PC-3 (cell line): ENCODE measurements around the gene RAB31. TPM values are rescaled to one million over a fixed set of nuclear protein-coding genes. Genes with fewer than 3 reads are reported as not detected.

Experiments
- ATAC-seq: fragments of 200-7000 bp; cut with Tn5 transposase; 2 replicates; pipeline ENCODE4 v1.9.1; 2020; ENCODE audit warnings: mild to moderate bottlenecking, moderate library complexity
- BruUV-seq: library from RNA; stranded (reverse); fragments of 400-500 nt; replicated peaks from 2 replicates; lab custom pipeline; 2021; lab: Mats Ljungman, UMichigan
- CTCF ChIA-PET: fragments of 300-600 bp; sonication (Branson Sonifier 250); formaldehyde crosslinking; loops from one replicate; lab custom pipeline; 2022; ENCODE audit warnings: antibody characterized with exemption; lab: Charles Lee
- POLR2A ChIA-PET: fragments of 300-600 bp; sonication (Branson Sonifier 250); formaldehyde crosslinking; loops from one replicate; lab custom pipeline; 2022; ENCODE audit warnings: antibody characterized with exemption; ENCODE audit not compliant: unreplicated experiment; lab: Charles Lee
- DNase-seq: peaks from one replicate; pipeline ENCODE4 v3.0.0-alpha.2; 2015
- H2AFZ ChIP-seq: fragments of 300-600 bp; sonication (generic); 2 replicates; pipeline ENCODE4 v1.6.0; 2016; ENCODE audit warnings: antibody characterized with exemption, low read length
- H3F3A ChIP-seq: fragments of 300-600 bp; sonication (generic); one replicate; pipeline ENCODE4 v1.6.0; 2017; ENCODE audit warnings: antibody characterized with exemption, low read length, control low read depth, mild to moderate bottlenecking; ENCODE audit not compliant: unreplicated experiment
- H3K27ac ChIP-seq: fragments of 300-600 bp; sonication (generic); 2 replicates; pipeline ENCODE4 v1.5.1; 2016; ENCODE audit warnings: mild to moderate bottlenecking, low read length
- H3K27me3 ChIP-seq: fragments of 300-600 bp; sonication (generic); 2 replicates; pipeline ENCODE4 v1.6.1; 2016; ENCODE audit warnings: low read length, mixed read lengths
- H3K36me3 ChIP-seq: fragments of 300-600 bp; sonication (generic); 2 replicates; pipeline ENCODE4 v1.6.1; 2016; ENCODE audit warnings: low read depth, mixed run types, low read length, mixed read lengths
- H3K4me1 ChIP-seq: fragments of 300-600 bp; sonication (generic); 2 replicates; pipeline ENCODE4 v1.5.1; 2016; ENCODE audit warnings: low read length; ENCODE audit not compliant: insufficient read depth
- H3K4me2 ChIP-seq: fragments of 300-600 bp; sonication (generic); 2 replicates; pipeline ENCODE4 v1.6.0; 2016; ENCODE audit warnings: low read length
- H3K4me3 ChIP-seq: fragments of 300-600 bp; sonication (generic); 2 replicates; pipeline ENCODE4 v1.5.1; 2016; ENCODE audit warnings: mild to moderate bottlenecking, low read length, mixed read lengths
- H3K79me2 ChIP-seq: fragments of 300-600 bp; sonication (generic); 2 replicates; pipeline ENCODE4 v1.6.1; 2017; ENCODE audit warnings: low read length, mixed read lengths
- H3K9ac ChIP-seq: fragments of 300-600 bp; sonication (generic); 2 replicates; pipeline ENCODE4 v1.6.0; 2016; ENCODE audit warnings: mild to moderate bottlenecking, low read length
- H3K9me2 ChIP-seq: fragments of 300-600 bp; sonication (generic); replicated peaks from 2 replicates; pipeline ENCODE4 v1.6.1; 2016; ENCODE audit warnings: mixed run types, low read length, mixed read lengths
- H3K9me3 ChIP-seq: fragments of 300-600 bp; sonication (generic); 2 replicates; pipeline ENCODE4 v1.6.1; 2016; ENCODE audit warnings: low read length, mixed read lengths
- H4K20me1 ChIP-seq: fragments of 300-600 bp; sonication (generic); 2 replicates; pipeline ENCODE4 v1.6.1; 2016; ENCODE audit warnings: low read length, mixed read lengths
- CTCF ChIP-seq: fragments of 300-600 bp; sonication (generic); conservative IDR thresholded peaks from 2 replicates; pipeline ENCODE4 v1.5.1; 2017; ENCODE audit warnings: antibody characterized with exemption, low read depth, mild to moderate bottlenecking, low read length
- EZH2 ChIP-seq: fragments of 300-600 bp; sonication (generic); IDR thresholded peaks from one replicate; pipeline ENCODE4 v1.6.1; 2017; ENCODE audit warnings: antibody characterized with exemption, mild to moderate bottlenecking, low read length; ENCODE audit not compliant: unreplicated experiment
- EZH2phosphoT487 ChIP-seq: fragments of 300-600 bp; sonication (generic); IDR thresholded peaks from 2 replicates; pipeline ENCODE4 v1.6.1; 2018; ENCODE audit warnings: mild to moderate bottlenecking, antibody characterized with exemption, low read length, borderline replicate concordance
- intact Hi-C: fragments of 100-400 bp; cut with micrococcal nuclease; formaldehyde crosslinking; loops from 2 replicates; pipeline ENCODE4 v1.9.0; 2023
- total RNA-seq: library from RNA; depleted of rRNA; stranded (reverse); fragments of >200 nt; gene quantifications from 2 replicates; pipeline ENCODE4 v1.2.3, GENCODE V29; 2014

The RAB31 gene
- total RNA-seq, 1 experiment from 2014 or later = 3.8 TPM

- ChIA-PET CTCF (no interaction called here), POLR2A (no interaction called here)
- DNase-seq (no peak), ATAC-seq (no peak)
- Histone ChIP-seq H3F3A (no peaks in the 10 kb centered on the region), H3K9me2 (no peaks in the 10 kb centered on the region), H3K79me2 (no peaks in the 10 kb centered on the region), H3K36me3 (no peaks in the 10 kb centered on the region), H3K9me3 (no peaks in the 10 kb centered on the region), H4K20me1 (no peaks in the 10 kb centered on the region), H3K4me2 (no peak overlapping the region), H3K27me3 (no peaks in the 10 kb centered on the region), H3K27ac (no peak overlapping the region), H3K4me1 (0 out of 2 replicates have a peak, but pooled peaks cover 4% of the 10 kb centered on the region), H3K4me3 (no peak overlapping the region), H3K9ac (no peak overlapping the region), H2AFZ (no peak overlapping the region)
- no peak for TF ChIP-seq EZH2
- no peak for TF ChIP-seq EZH2phosphoT487
- TF ChIP-seq CTCF = no peak
- BruUV-seq = no TSS peak
- intact Hi-C loops = no loop called here
Observed at GRCh38 chr18:9772847-9773677, 65.0 kb downstream of the RAB31 start.

GRCh38 chr18:9774150-9774549, 66.0 kb downstream of the RAB31 start:
- Histone ChIP-seq H3K27ac (no peak overlapping the region), H3K9me3 (no peaks in the 10 kb centered on the region), H3K27me3 (no peaks in the 10 kb centered on the region), H3K4me1 (peaks cover 5% of the 10 kb centered on the region; the same call in 1 of the 2 replicates), H3K4me3 (no peak overlapping the region), H3K36me3 (no peaks in the 10 kb centered on the region), H3K9ac (no peak overlapping the region), H3F3A (no peaks in the 10 kb centered on the region), H3K79me2 (no peaks in the 10 kb centered on the region), H4K20me1 (no peaks in the 10 kb centered on the region), H3K9me2 (no peaks in the 10 kb centered on the region), H2AFZ (no peak overlapping the region), H3K4me2 (no peak overlapping the region)
- CTCF ChIA-PET = no interaction called here
- ATAC-seq (no peak), DNase-seq (no peak)
- POLR2A ChIA-PET = no interaction called here
- intact Hi-C loops = no loop called here
- TF ChIP-seq EZH2 = no peak
- TF ChIP-seq CTCF = no peak
- no TSS peak for BruUV-seq

GRCh38 chr18:9775178-9775577, 67.1 kb downstream of the RAB31 start:
- Histone ChIP-seq H4K20me1 (no peaks in the 10 kb centered on the region), H3K79me2 (no peaks in the 10 kb centered on the region), H3K4me2 (no peak overlapping the region), H3K9ac (no peak overlapping the region), H3K36me3 (no peaks in the 10 kb centered on the region), H2AFZ (no peak overlapping the region), H3K27me3 (no peaks in the 10 kb centered on the region), H3K9me3 (no peaks in the 10 kb centered on the region), H3K4me3 (no peak overlapping the region), H3K27ac (no peak overlapping the region), H3K9me2 (no peaks in the 10 kb centered on the region), H3K4me1 (peaks cover 15% of the 10 kb centered on the region), H3F3A (no peaks in the 10 kb centered on the region)
- ChIA-PET POLR2A (no interaction called here), CTCF (no interaction called here)
- no peak for TF ChIP-seq EZH2
- TF ChIP-seq EZH2phosphoT487 = no peak
- TF ChIP-seq CTCF = no peak
- DNase-seq (no peak), ATAC-seq (no peak)
- no TSS peak for BruUV-seq
- intact Hi-C loops = no loop called here
